ENCODE data around the gene IQCK.

The IQCK gene

GRCh38 chr16:19805459-19806162, 87.5 kb downstream of the IQCK start:
- no peak for DNase-seq (ENCODE audit: low read depth)

GRCh38 chr16:19808061-19808641, 90.1 kb downstream of the IQCK start:
- DNase-seq (ENCODE audit: low read depth), result no peak

GRCh38 chr16:19809121-19809635, 91.1 kb downstream of the IQCK start:
- no peak for DNase-seq (ENCODE audit: low read depth)

GRCh38 chr16:19809693-19810092, 91.6 kb downstream of the IQCK start:
- DNase-seq (ENCODE audit: low read depth), result no peak

- no peak for DNase-seq (ENCODE audit: low read depth)
Measured at GRCh38 chr16:19810817-19811731, 93.0 kb downstream of the IQCK start.

GRCh38 chr16:19812986-19813385, 94.9 kb downstream of the IQCK start:
- no peak for DNase-seq (ENCODE audit: low read depth)

GRCh38 chr16:19815418-19815817, 97.3 kb downstream of the IQCK start:
- no peak for DNase-seq (ENCODE audit: low read depth)

- DNase-seq (ENCODE audit: low read depth), result no peak
Measured at GRCh38 chr16:19817122-19817521, 99.1 kb downstream of the IQCK start.

GRCh38 chr16:19817875-19818274, 99.8 kb downstream of the IQCK start:
- no peak for DNase-seq (ENCODE audit: low read depth)

- no peak for DNase-seq (ENCODE audit: low read depth)
Measured at GRCh38 chr16:19822533-19822932, 104.5 kb downstream of the IQCK start.

- DNase-seq (ENCODE audit: low read depth), result no peak
Measured at GRCh38 chr16:19823322-19823721, 105.3 kb downstream of the IQCK start.

GRCh38 chr16:19824216-19824615, 106.1 kb downstream of the IQCK start:
- no peak for DNase-seq (ENCODE audit: low read depth)

GRCh38 chr16:19829844-19830692, 112.0 kb downstream of the IQCK start:
- no peak for DNase-seq (ENCODE audit: low read depth)

- DNase-seq (ENCODE audit: low read depth), result no peak
Measured at GRCh38 chr16:19830902-19831560, 113.0 kb downstream of the IQCK start.

GRCh38 chr16:19831678-19832077, 113.6 kb downstream of the IQCK start:
- DNase-seq (ENCODE audit: low read depth), result no peak

- DNase-seq (ENCODE audit: low read depth), result no peak
Measured at GRCh38 chr16:19833176-19833575, 115.1 kb downstream of the IQCK start.

GRCh38 chr16:19833581-19833980, 115.5 kb downstream of the IQCK start:
- DNase-seq (ENCODE audit: low read depth), result no peak

- no peak for DNase-seq (ENCODE audit: low read depth)
Measured at GRCh38 chr16:19835196-19835595, 117.1 kb downstream of the IQCK start.

GRCh38 chr16:19835968-19836421, 117.9 kb downstream of the IQCK start:
- no peak for DNase-seq (ENCODE audit: low read depth)

- no peak for DNase-seq (ENCODE audit: low read depth)
Measured at GRCh38 chr16:19837331-19837980, 119.4 kb downstream of the IQCK start.
